ENCODE data around the gene BCAP31. TPM values are rescaled to one million over a fixed set of nuclear protein-coding genes. Genes with fewer than 3 reads are reported as not detected.

BCAP31 gene
- total and polyA plus RNA-seq, 2 of the 13 experiments (the other 11 are each of a cell fraction or from before 2014, with no cell fraction given), result 139 to 178 TPM

GRCh38 chrX:153707406-153707805 lies 16.8 kb downstream of the BCAP31 start:
- Histone ChIP-seq H3K9ac (ENCODE audit: insufficient read depth, low read depth, low read length) (no peak overlapping the region), H3K4me1 (ENCODE audit: insufficient read depth, low read length) (no peaks in the 10 kb centered on the region), H3K79me2 (ENCODE audit: insufficient read depth, low read length) (peaks cover 2% of the 10 kb centered on the region), H4K20me1 (ENCODE audit: insufficient read depth, low read length) (no peaks in the 10 kb centered on the region), H3K36me3 (replicated peaks in 1 of 2; ENCODE audit: control insufficient read depth in 1 of 2, insufficient read depth in 2 of 2, low read length in 2 of 2) (peaks cover 7 to 9% of the 10 kb centered on the region in 2 experiments; a peak in 3 of 5 replicates), H2AFZ (ENCODE audit: low read length) (no peak overlapping the region), H3K27me3 (ENCODE audit: control insufficient read depth in 1 of 2, insufficient read depth in 2 of 2, low read length in 2 of 2) (no peaks in the 10 kb centered on the region), H3K4me2 (ENCODE audit: low read depth, low read length) (no peak overlapping the region), H3K27ac (ENCODE audit: extremely low read length, insufficient read depth, low read length) (no peak overlapping the region), H3K4me3 (replicated peaks in 1 of 3; ENCODE audit: insufficient read depth in 1 of 3, low read depth in 2 of 3, low read length in 3 of 3) (no peak overlapping the region), H3K9me3 (ENCODE audit: low read length) (no peaks in the 10 kb centered on the region)
- no peak for TF ChIP-seq CC2D1A (CRISPR knock-in tag; IDR thresholded peaks at IDR 0.05)
- TF ChIP-seq SP1 (IDR thresholded peaks at IDR 0.05), result no peak
- TF ChIP-seq SP1 (CRISPR knock-in tag; IDR thresholded peaks at IDR 0.05), result no peak
- no peak for TF ChIP-seq ZNF121 (CRISPR knock-in tag; IDR thresholded peaks at IDR 0.05)
- BruUV-seq (replicated peaks), result no TSS peak
- intact Hi-C loops (cut with micrococcal nuclease; ENCODE audit: unreplicated experiment), result no loop called here
- FAIRE-seq, result no peak
- no peak for ATAC-seq
- CTCF ChIA-PET (ENCODE audit: low intra/inter-chr PET ratio, low total read pairs), result no interaction called here
- WGBS (ENCODE audit: low lambda C conversion rate), result 100% methylated on average over 4 of the region's 6 CpGs
- in situ Hi-C loops (cut with HindIII; ENCODE audit: extremely low pct_ligation_motif_present, low pct_unique_long_range_greater_than_20kb), result no loop called here
- DNase-seq (ENCODE audit: low spot score), result no peak
- POLR2A ChIA-PET, result no interaction called here

DNA sequence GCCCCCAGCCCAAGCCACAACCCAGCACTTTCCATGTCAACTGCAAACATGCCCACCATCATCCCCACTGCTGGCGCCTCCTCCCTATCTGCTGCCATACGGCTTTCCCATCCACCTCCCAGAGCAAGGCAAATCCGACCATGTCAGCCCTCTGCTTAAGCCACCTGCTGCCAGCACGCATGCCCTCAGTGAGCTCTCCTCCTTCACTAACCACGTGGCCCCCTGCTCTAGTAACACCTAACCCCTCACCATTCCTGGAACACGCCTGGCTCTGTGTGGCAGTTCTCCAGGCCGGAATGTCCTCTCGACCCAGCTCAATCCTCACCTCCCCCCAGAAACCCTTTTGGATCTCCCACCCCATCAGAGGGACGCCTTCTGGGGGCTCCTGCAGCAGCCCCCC lies 17.4 kb downstream of the BCAP31 start:
- H3K4me3 ChIP-seq (replicated peaks in 1 of 3; ENCODE audit: insufficient read depth in 1 of 3, low read depth in 2 of 3, low read length in 3 of 3), result no peak overlapping the region
- BruUV-seq (replicated peaks), result no TSS peak
- CTCF ChIA-PET (ENCODE audit: low intra/inter-chr PET ratio, low total read pairs), result no interaction called here
- 100% methylated on average over 3 of the region's 9 CpGs for WGBS (ENCODE audit: low lambda C conversion rate)
- intact Hi-C loops (cut with micrococcal nuclease; ENCODE audit: unreplicated experiment) (no loop called here), in situ Hi-C loops (cut with HindIII; ENCODE audit: extremely low pct_ligation_motif_present, low pct_unique_long_range_greater_than_20kb) (no loop called here)
- peaks cover 7 to 9% of the 10 kb centered on the region in 2 experiments; a peak in 3 of 5 replicates for H3K36me3 ChIP-seq (replicated peaks in 1 of 2; ENCODE audit: control insufficient read depth in 1 of 2, insufficient read depth in 2 of 2, low read length in 2 of 2)
- no peaks in the 10 kb centered on the region for H3K4me1 ChIP-seq (ENCODE audit: insufficient read depth, low read length)
- DNase-seq (ENCODE audit: low spot score) (no peak), ATAC-seq (no peak), FAIRE-seq (no peak)
- H2AFZ ChIP-seq (ENCODE audit: low read length), result no peak overlapping the region
- H3K4me2 ChIP-seq (ENCODE audit: low read depth, low read length), result no peak overlapping the region
- H3K27me3 ChIP-seq (ENCODE audit: control insufficient read depth in 1 of 2, insufficient read depth in 2 of 2, low read length in 2 of 2), result no peaks in the 10 kb centered on the region
- H3K9ac ChIP-seq (ENCODE audit: insufficient read depth, low read depth, low read length), result no peak overlapping the region
- POLR2A ChIA-PET, result no interaction called here
- peaks cover 2% of the 10 kb centered on the region for H3K79me2 ChIP-seq (ENCODE audit: insufficient read depth, low read length)
- no peak overlapping the region for H3K27ac ChIP-seq (ENCODE audit: extremely low read length, insufficient read depth, low read length)
- H3K9me3 ChIP-seq (ENCODE audit: low read length), result no peaks in the 10 kb centered on the region
- no peaks in the 10 kb centered on the region for H4K20me1 ChIP-seq (ENCODE audit: insufficient read depth, low read length)
- no peak for TF ChIP-seq MXD4 (CRISPR knock-in tag; IDR thresholded peaks at IDR 0.05)
- no peak for TF ChIP-seq TAF15 (IDR thresholded peaks at IDR 0.05; ENCODE audit: low read depth, low read length, poor library complexity, severe bottlenecking)
- no peak for TF ChIP-seq TIGD3 (CRISPR knock-in tag; IDR thresholded peaks at IDR 0.05; ENCODE audit: borderline replicate concordance)
- TF ChIP-seq ZNF282 (IDR thresholded peaks at IDR 0.05; ENCODE audit: partially characterized antibody), result no peak
- TF ChIP-seq MED8 (CRISPR knock-in tag; IDR thresholded peaks at IDR 0.05; ENCODE audit: insufficient replicate concordance), result no peak
- no peak for TF ChIP-seq MLXIP (CRISPR knock-in tag; IDR thresholded peaks at IDR 0.05; ENCODE audit: borderline replicate concordance)
- TF ChIP-seq ZNF335 (CRISPR knock-in tag; IDR thresholded peaks at IDR 0.05), result no peak
- TF ChIP-seq ZNF496 (CRISPR knock-in tag; IDR thresholded peaks at IDR 0.05; ENCODE audit: insufficient replicate concordance), result no peak
- no peak for TF ChIP-seq ZNF235 (CRISPR knock-in tag; IDR thresholded peaks at IDR 0.05; ENCODE audit: borderline replicate concordance)
- no peak for TF ChIP-seq NFATC3 (CRISPR knock-in tag; IDR thresholded peaks at IDR 0.05)

Measured in HepG2 (cell line).